ENCODE results near the gene MPG. TPM values are rescaled to one million over a fixed set of nuclear protein-coding genes. Genes with fewer than 3 reads are reported as not detected.
"Not testable (repeated sequence)": the region's sequence is repeated elsewhere in the genome, so short reads cannot be mapped to it uniquely, and the experiment has no call there.

The MPG gene
- total and polyA plus RNA-seq, 10 of the 15 experiments (the other 5 are each of a cell fraction or from before 2014, with no cell fraction given), result 0.32 to 193 (median 55.7) TPM

DNA sequence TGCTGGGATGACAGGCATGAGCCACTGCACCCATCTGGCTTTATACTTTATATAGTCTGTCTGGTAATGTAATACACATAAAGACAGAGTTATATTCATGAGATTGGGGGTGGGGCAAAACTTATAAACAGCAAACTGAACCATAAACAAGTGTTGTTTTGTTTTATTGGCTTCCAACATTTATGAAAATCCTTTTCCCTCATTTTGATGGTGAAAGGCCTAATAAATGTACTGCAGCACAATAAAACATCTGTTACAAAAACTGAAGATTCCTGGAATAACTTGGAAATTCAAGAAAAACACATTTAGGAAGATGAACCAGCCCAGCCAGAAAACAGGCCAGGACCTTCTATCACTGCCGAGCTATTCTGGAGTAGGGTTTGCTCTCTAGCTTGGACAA, 44.3 kb downstream of the MPG start:
- no peak for DNase-seq (ENCODE audit: low read depth, low spot score)
- TF ChIP-seq EP300 (IDR thresholded peaks at IDR 0.05; ENCODE audit: borderline replicate concordance in 1 of 2, control insufficient read depth in 1 of 2, low read depth in 2 of 2, low read length in 2 of 2), result no peak
- no peak for TF ChIP-seq GABPA (IDR thresholded peaks at IDR 0.05; ENCODE audit: low read depth)
- no peak for TF ChIP-seq CHD4 (IDR thresholded peaks at IDR 0.05)
- no peak for TF ChIP-seq MEF2A (IDR thresholded peaks at IDR 0.05; ENCODE audit: insufficient read depth, low read depth, low read length)
- TF ChIP-seq NR2C1 (IDR thresholded peaks at IDR 0.05), result no peak
- TF ChIP-seq MYB (IDR thresholded peaks at IDR 0.05; ENCODE audit: borderline replicate concordance, low read depth, low read length), result no peak
- TF ChIP-seq SPI1 (IDR thresholded peaks at IDR 0.05; ENCODE audit: borderline replicate concordance, insufficient read depth, low read depth, low read length), result no peak
- TF ChIP-seq ZNF217 (IDR thresholded peaks at IDR 0.05), result no peak
- no peak for TF ChIP-seq NKRF (conservative IDR thresholded peaks at IDR 0.05)
- TF ChIP-seq ZBTB33 (IDR thresholded peaks at IDR 0.05), result no peak
- no peaks in the 10 kb centered on the region for H3K9me3 ChIP-seq (replicated peaks; ENCODE audit: control insufficient read depth, insufficient read depth, low read length)
- no peak overlapping the region for H3K27ac ChIP-seq (ENCODE audit: control insufficient read depth, insufficient read depth)
- H3K9ac ChIP-seq (ENCODE audit: control insufficient read depth, insufficient read depth, low read length), result no peak overlapping the region
- no peak overlapping the region for H3K4me3 ChIP-seq
- BruUV-seq (replicated peaks), result no TSS peak
- POLR2A ChIA-PET, result no interaction called here
- no peak overlapping the region for H2AFZ ChIP-seq (ENCODE audit: control insufficient read depth, low read depth, low read length)
- no peaks in the 10 kb centered on the region for H3K4me1 ChIP-seq (ENCODE audit: control insufficient read depth, insufficient read depth, low read length)
- RAD21 ChIA-PET (ENCODE audit: unreplicated experiment), result no interaction called here
- whole genome bisulfite sequencing (ENCODE audit: insufficient coverage, insufficient replicate concordance, low lambda C conversion rate, missing lambda C conversion rate), result 100% methylated on average over 1 of the region's 1 CpG
- no peaks in the 10 kb centered on the region for H3K79me2 ChIP-seq (ENCODE audit: control insufficient read depth, insufficient read depth, low read length)
- H4K20me1 ChIP-seq (ENCODE audit: control insufficient read depth, insufficient read depth), result no peaks in the 10 kb centered on the region
- H3K4me2 ChIP-seq (ENCODE audit: control insufficient read depth, insufficient read depth), result no peak overlapping the region
- CTCF ChIA-PET, result no interaction called here
- no peak for ATAC-seq
- H3K27me3 ChIP-seq (replicated peaks in 1 of 2; ENCODE audit: control insufficient read depth in 2 of 2, insufficient read depth in 2 of 2, low read length in 1 of 2), result no peaks in the 10 kb centered on the region
- in situ Hi-C loops (cut with MboI) (no loop called here), intact Hi-C loops (cut with micrococcal nuclease; ENCODE audit: unreplicated experiment) (no loop called here)
- peaks cover 2 to 5% of the 10 kb centered on the region in 2 experiments; a peak in 3 of 4 replicates for H3K36me3 ChIP-seq (ENCODE audit: control insufficient read depth in 2 of 2, insufficient read depth in 2 of 2, low read length in 1 of 2)
- no peak for FAIRE-seq
- SMC1A ChIA-PET (ENCODE audit: uncharacterized antibody, unreplicated experiment), result no interaction called here

DNA sequence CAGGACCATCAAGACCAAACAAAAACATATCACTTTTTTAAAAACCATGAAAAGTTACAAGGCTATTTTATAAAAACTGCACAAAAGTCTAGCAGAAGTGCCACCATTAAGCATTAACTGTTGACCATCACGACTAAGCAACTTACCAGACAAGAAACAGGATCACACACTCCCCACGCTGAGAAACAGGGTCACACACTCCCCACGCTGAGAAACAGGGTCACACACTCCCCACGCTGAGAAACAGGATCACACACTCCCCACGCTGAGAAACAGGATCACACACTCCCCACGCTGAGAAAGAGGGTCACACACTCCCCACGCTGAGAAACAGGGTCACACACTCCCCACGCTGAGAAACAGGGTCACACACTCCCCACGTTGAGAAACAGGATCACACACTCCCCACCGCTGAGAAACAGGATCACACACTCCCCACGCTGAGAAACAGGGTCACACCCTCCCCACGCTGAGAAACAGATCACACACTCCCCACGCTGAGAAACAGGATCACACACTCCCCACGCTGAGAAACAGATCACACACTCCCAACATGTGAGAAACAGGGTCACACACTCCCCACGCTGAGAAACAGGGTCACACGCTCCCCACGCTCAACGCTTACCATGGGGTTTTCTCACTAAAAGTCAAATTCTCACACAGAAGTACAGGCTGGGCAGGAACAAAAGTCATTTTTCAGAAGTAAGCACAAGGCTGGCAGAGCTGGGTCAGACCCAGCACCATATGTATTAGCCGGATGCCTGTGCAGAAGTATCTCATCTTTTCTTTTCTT, 45.7 kb downstream of the MPG start:
- DNase-seq (ENCODE audit: low read depth, low spot score); CTCF ChIA-PET; H4K20me1 ChIP-seq (ENCODE audit: control insufficient read depth, insufficient read depth); H2AFZ ChIP-seq (ENCODE audit: control insufficient read depth, low read depth, low read length); H3K9ac ChIP-seq (ENCODE audit: control insufficient read depth, insufficient read depth, low read length); H3K4me2 ChIP-seq (ENCODE audit: control insufficient read depth, insufficient read depth); intact Hi-C loops (cut with micrococcal nuclease; ENCODE audit: unreplicated experiment); H3K4me3 ChIP-seq; H3K36me3 ChIP-seq (ENCODE audit: control insufficient read depth in 2 of 2, insufficient read depth in 2 of 2, low read length in 1 of 2); H3K4me1 ChIP-seq (ENCODE audit: control insufficient read depth, insufficient read depth, low read length); RAD21 ChIA-PET (ENCODE audit: unreplicated experiment); FAIRE-seq; H3K9me3 ChIP-seq (replicated peaks; ENCODE audit: control insufficient read depth, insufficient read depth, low read length); H3K27ac ChIP-seq (ENCODE audit: control insufficient read depth, insufficient read depth); H3K27me3 ChIP-seq (replicated peaks in 1 of 2; ENCODE audit: control insufficient read depth in 2 of 2, insufficient read depth in 2 of 2, low read length in 1 of 2); BruUV-seq (replicated peaks); POLR2A ChIA-PET; SMC1A ChIA-PET (ENCODE audit: uncharacterized antibody, unreplicated experiment); in situ Hi-C loops (cut with MboI); ATAC-seq; H3K79me2 ChIP-seq (ENCODE audit: control insufficient read depth, insufficient read depth, low read length): not testable (repeated sequence)
- WGBS (ENCODE audit: insufficient coverage, insufficient replicate concordance, low lambda C conversion rate, missing lambda C conversion rate), result 91% methylated on average over 17 of the region's 19 CpGs

Data from GM12878 (cell line).